ENCODE measurements around the gene PEAR1.

Gene PEAR1

DNA sequence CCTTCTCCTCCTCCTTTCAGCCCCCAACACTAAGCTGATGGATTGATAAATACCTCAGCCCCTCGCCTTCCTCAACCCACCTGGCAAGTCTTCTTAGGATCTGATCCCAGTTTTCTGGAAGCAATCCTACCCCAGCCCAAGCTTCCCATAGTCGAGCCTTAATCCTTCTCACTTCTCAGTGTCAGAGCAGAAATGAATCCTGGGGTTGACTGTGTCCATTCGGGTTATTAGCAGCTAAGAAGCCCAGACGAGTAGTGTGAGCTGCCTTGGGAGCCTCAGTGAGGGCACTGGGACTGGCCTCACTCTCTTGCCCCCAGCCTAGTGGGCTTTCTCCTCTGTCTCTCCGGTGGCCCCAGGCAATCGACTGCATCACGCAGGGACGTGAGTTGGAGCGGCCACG, 12.4 kb upstream of the PEAR1 start:
- TF ChIP-seq TCF12 (IDR thresholded peaks at IDR 0.05; ENCODE audit: low read depth) (no peak), TEAD4 (IDR thresholded peaks at IDR 0.05) (no peak), CREB1 (IDR thresholded peaks at IDR 0.05; ENCODE audit: low read depth) (no peak), EP300 (IDR thresholded peaks at IDR 0.05; ENCODE audit: borderline replicate concordance) (no peak), EGR1 (IDR thresholded peaks at IDR 0.05) (no peak), TAF1 (IDR thresholded peaks at IDR 0.05; ENCODE audit: low read depth) (no peak), RAD21 (IDR thresholded peaks at IDR 0.05; ENCODE audit: low read depth) (no peak), CEBPB (IDR thresholded peaks at IDR 0.05) (no peak), FOXM1 (IDR thresholded peaks at IDR 0.05; ENCODE audit: borderline replicate concordance, low read depth) (no peak), YY1 (IDR thresholded peaks at IDR 0.05; ENCODE audit: low read depth) (no peak), ZBTB7A (IDR thresholded peaks at IDR 0.05; ENCODE audit: low read depth) (no peak), NFIC (IDR thresholded peaks at IDR 0.05) (no peak)
- TF ChIP-seq, protein P1, sequence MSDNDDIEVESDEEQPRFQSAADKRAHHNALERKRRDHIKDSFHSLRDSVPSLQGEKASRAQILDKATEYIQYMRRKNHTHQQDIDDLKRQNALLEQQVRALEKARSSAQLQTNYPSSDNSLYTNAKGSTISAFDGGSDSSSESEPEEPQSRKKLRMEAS (IDR thresholded peaks at IDR 0.05): no peak
- TF ChIP-seq, protein P2, sequence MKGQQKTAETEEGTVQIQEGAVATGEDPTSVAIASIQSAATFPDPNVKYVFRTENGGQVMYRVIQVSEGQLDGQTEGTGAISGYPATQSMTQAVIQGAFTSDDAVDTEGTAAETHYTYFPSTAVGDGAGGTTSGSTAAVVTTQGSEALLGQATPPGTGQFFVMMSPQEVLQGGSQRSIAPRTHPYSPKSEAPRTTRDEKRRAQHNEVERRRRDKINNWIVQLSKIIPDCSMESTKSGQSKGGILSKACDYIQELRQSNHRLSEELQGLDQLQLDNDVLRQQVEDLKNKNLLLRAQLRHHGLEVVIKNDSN (IDR thresholded peaks at IDR 0.05): no peak
- TF ChIP-seq, protein P3, sequence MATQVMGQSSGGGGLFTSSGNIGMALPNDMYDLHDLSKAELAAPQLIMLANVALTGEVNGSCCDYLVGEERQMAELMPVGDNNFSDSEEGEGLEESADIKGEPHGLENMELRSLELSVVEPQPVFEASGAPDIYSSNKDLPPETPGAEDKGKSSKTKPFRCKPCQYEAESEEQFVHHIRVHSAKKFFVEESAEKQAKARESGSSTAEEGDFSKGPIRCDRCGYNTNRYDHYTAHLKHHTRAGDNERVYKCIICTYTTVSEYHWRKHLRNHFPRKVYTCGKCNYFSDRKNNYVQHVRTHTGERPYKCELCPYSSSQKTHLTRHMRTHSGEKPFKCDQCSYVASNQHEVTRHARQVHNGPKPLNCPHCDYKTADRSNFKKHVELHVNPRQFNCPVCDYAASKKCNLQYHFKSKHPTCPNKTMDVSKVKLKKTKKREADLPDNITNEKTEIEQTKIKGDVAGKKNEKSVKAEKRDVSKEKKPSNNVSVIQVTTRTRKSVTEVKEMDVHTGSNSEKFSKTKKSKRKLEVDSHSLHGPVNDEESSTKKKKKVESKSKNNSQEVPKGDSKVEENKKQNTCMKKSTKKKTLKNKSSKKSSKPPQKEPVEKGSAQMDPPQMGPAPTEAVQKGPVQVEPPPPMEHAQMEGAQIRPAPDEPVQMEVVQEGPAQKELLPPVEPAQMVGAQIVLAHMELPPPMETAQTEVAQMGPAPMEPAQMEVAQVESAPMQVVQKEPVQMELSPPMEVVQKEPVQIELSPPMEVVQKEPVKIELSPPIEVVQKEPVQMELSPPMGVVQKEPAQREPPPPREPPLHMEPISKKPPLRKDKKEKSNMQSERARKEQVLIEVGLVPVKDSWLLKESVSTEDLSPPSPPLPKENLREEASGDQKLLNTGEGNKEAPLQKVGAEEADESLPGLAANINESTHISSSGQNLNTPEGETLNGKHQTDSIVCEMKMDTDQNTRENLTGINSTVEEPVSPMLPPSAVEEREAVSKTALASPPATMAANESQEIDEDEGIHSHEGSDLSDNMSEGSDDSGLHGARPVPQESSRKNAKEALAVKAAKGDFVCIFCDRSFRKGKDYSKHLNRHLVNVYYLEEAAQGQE (IDR thresholded peaks at IDR 0.05; ENCODE audit: low read depth): no peak

DNA sequence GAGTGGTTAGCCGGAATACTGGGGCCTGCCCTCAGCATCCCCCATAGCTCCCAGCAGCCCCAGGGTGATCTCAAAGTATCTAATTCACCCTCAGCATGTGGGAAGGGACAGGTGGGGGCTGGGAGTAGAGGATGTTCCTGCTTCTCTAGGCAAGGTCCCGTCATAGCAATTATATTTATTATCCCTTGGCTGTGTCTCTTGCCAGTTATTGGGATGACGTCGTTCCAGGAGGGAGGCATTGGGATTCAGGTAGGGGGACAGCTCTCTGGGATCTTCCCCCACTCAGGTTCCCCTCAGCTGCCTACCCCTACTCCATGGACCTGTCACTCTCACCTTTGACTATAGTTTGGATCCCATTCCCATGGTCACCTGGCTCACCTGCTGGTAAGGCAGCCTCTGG, 11.9 kb upstream of the PEAR1 start:
- TF ChIP-seq, protein P1 (IDR thresholded peaks at IDR 0.05): no peak
- no peak for TF ChIP-seq ZBTB7A (IDR thresholded peaks at IDR 0.05; ENCODE audit: low read depth)
- no peak for TF ChIP-seq TCF12 (IDR thresholded peaks at IDR 0.05; ENCODE audit: low read depth)
- no peak for TF ChIP-seq CEBPB (IDR thresholded peaks at IDR 0.05)
- TF ChIP-seq, protein P3 (IDR thresholded peaks at IDR 0.05; ENCODE audit: low read depth): no peak
- TF ChIP-seq RAD21 (IDR thresholded peaks at IDR 0.05; ENCODE audit: low read depth): no peak
- no peak for TF ChIP-seq FOXM1 (IDR thresholded peaks at IDR 0.05; ENCODE audit: borderline replicate concordance, low read depth)
- TF ChIP-seq, protein P2 (IDR thresholded peaks at IDR 0.05): no peak
- TF ChIP-seq YY1 (IDR thresholded peaks at IDR 0.05; ENCODE audit: low read depth): no peak
- TF ChIP-seq TAF1 (IDR thresholded peaks at IDR 0.05; ENCODE audit: low read depth): no peak
- TF ChIP-seq TEAD4 (IDR thresholded peaks at IDR 0.05): no peak
- no peak for TF ChIP-seq EP300 (IDR thresholded peaks at IDR 0.05; ENCODE audit: borderline replicate concordance)
- TF ChIP-seq CREB1 (IDR thresholded peaks at IDR 0.05; ENCODE audit: low read depth): no peak
- no peak for TF ChIP-seq EGR1 (IDR thresholded peaks at IDR 0.05)
- TF ChIP-seq NFIC (IDR thresholded peaks at IDR 0.05): no peak

DNA sequence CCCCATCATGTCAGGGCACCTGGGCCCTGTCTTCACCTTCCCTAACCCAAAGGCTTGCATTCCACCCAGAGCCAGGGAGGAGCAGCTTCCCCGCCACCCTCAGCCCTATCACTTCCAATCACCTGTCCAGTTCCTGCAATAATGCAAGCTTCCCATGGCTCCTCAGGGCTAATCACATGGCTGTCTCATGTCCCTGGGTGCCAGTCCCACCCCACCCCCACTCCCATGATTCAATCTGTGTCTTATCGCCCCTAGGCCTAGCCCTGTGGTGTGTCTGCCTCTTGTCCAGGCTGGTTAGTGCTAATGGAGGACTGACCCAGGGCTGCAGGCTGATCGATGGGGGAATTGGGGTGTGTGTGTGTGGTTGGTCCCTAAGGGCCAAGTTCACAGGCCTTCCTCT, 11.0 kb upstream of the PEAR1 start:
- TF ChIP-seq TEAD4 (IDR thresholded peaks at IDR 0.05) (no peak), YY1 (IDR thresholded peaks at IDR 0.05; ENCODE audit: low read depth) (no peak), TCF12 (IDR thresholded peaks at IDR 0.05; ENCODE audit: low read depth) (no peak), ZBTB7A (IDR thresholded peaks at IDR 0.05; ENCODE audit: low read depth) (no peak), CREB1 (IDR thresholded peaks at IDR 0.05; ENCODE audit: low read depth) (no peak), RAD21 (IDR thresholded peaks at IDR 0.05; ENCODE audit: low read depth) (no peak), EGR1 (IDR thresholded peaks at IDR 0.05) (no peak), FOXM1 (IDR thresholded peaks at IDR 0.05; ENCODE audit: borderline replicate concordance, low read depth) (no peak)
- TF ChIP-seq, protein P1 (IDR thresholded peaks at IDR 0.05): no peak
- TF ChIP-seq, protein P2 (IDR thresholded peaks at IDR 0.05): no peak
- TF ChIP-seq, protein P3 (IDR thresholded peaks at IDR 0.05; ENCODE audit: low read depth): no peak

DNA sequence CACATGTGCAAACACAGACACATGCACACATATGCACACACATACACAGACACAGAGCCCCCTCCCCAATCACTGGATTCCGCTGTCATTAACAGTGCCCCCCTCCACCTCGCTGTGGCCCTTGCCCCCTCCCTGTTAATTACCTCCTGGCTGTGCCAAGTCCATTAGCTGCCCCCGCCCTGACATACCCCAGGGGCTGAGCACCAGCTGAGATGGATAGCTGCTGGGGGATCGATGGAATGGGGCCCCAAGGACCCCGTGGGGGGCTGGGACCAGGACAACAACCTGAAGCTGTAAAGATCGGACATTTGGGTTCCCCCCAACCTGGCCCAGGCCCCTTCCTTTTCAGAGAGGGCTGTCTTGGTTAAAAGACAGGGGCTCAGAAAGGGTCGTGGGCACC, 9.6 kb upstream of the PEAR1 start:
- TF ChIP-seq, protein P3 (IDR thresholded peaks at IDR 0.05; ENCODE audit: low read depth): no peak
- no peak for TF ChIP-seq RAD21 (IDR thresholded peaks at IDR 0.05; ENCODE audit: low read depth)
- no peak for TF ChIP-seq ZBTB7A (IDR thresholded peaks at IDR 0.05; ENCODE audit: low read depth)
- TF ChIP-seq TCF12 (IDR thresholded peaks at IDR 0.05; ENCODE audit: low read depth): no peak
- no peak for TF ChIP-seq NFIC (IDR thresholded peaks at IDR 0.05)
- TF ChIP-seq EGR1 (IDR thresholded peaks at IDR 0.05): no peak
- TF ChIP-seq TAF1 (IDR thresholded peaks at IDR 0.05; ENCODE audit: low read depth): no peak
- no peak for TF ChIP-seq TEAD4 (IDR thresholded peaks at IDR 0.05)
- TF ChIP-seq FOXM1 (IDR thresholded peaks at IDR 0.05; ENCODE audit: borderline replicate concordance, low read depth): no peak
- TF ChIP-seq CREB1 (IDR thresholded peaks at IDR 0.05; ENCODE audit: low read depth): no peak
- TF ChIP-seq, protein P2 (IDR thresholded peaks at IDR 0.05): no peak
